ENCODE results near the gene SMIM15. TPM values are rescaled to one million over a fixed set of nuclear protein-coding genes. Genes with fewer than 3 reads are reported as not detected.
"Not testable (repeated sequence)": the region's sequence is repeated elsewhere in the genome, so short reads cannot be mapped to it uniquely, and the experiment has no call there.

SMIM15 gene
- total and polyA plus RNA-seq, 9 donors, result 17.6 to 59.3 (median 42.2) TPM

- 88 to 93% (median 92%) methylated on average over 8 of the region's 8 CpGs for WGBS, 3 donors
- TF ChIP-seq CTCF (IDR thresholded peaks at IDR 0.05) (no peak), POLR2A (IDR thresholded peaks at IDR 0.05) (no peak), EP300 (IDR thresholded peaks at IDR 0.05) (no peak)
- no peaks in the 10 kb centered on the region for H3K4me1 ChIP-seq (ENCODE audit: insufficient read depth)
- H3K27ac ChIP-seq, result no peak overlapping the region
- no peaks in the 10 kb centered on the region for H3K9me3 ChIP-seq
- H3K27me3 ChIP-seq, result no peaks in the 10 kb centered on the region
- intact Hi-C loops (cut with DNase I), result no loop called here
- no peak for DNase-seq
- no peak overlapping the region for H3K4me3 ChIP-seq
- H3K36me3 ChIP-seq, result no peaks in the 10 kb centered on the region
Measured at GRCh38 chr5:61200582-61201155, 38.4 kb upstream of the SMIM15 start.

- no peak for TF ChIP-seq CTCF (IDR thresholded peaks at IDR 0.05)
- TF ChIP-seq EP300 (IDR thresholded peaks at IDR 0.05), result no peak
- TF ChIP-seq POLR2A (IDR thresholded peaks at IDR 0.05), result no peak
- Histone ChIP-seq H3K4me1 (ENCODE audit: insufficient read depth) (no peaks in the 10 kb centered on the region), H3K9me3 (no peaks in the 10 kb centered on the region), H3K4me3 (no peak overlapping the region), H3K27me3 (no peaks in the 10 kb centered on the region), H3K27ac (no peak overlapping the region), H3K36me3 (no peaks in the 10 kb centered on the region)
- WGBS, 3 donors, result 90 to 95% (median 92%) methylated on average over 2 of the region's 2 CpGs
- no peak for DNase-seq
- intact Hi-C loops (cut with DNase I), result no loop called here
Measured at GRCh38 chr5:61198606-61199005, 36.3 kb upstream of the SMIM15 start.

GRCh38 chr5:61187826-61188225, 25.6 kb upstream of the SMIM15 start:
- H3K27ac ChIP-seq; H3K9me3 ChIP-seq; H3K27me3 ChIP-seq; H3K4me3 ChIP-seq; H3K4me1 ChIP-seq (ENCODE audit: insufficient read depth); DNase-seq; H3K36me3 ChIP-seq; intact Hi-C loops (cut with DNase I): not testable (repeated sequence)
- 87 to 90% (median 90%) methylated on average over 2 of the region's 2 CpGs for WGBS, 3 donors

- intact Hi-C loops (cut with DNase I); H3K27me3 ChIP-seq; H3K36me3 ChIP-seq; H3K9me3 ChIP-seq; DNase-seq; H3K4me1 ChIP-seq (ENCODE audit: insufficient read depth); H3K27ac ChIP-seq; H3K4me3 ChIP-seq: not testable (repeated sequence)
Measured at GRCh38 chr5:61187352-61187751, 25.1 kb upstream of the SMIM15 start.

GRCh38 chr5:61186634-61187033, 24.4 kb upstream of the SMIM15 start:
- no peaks in the 10 kb centered on the region for H3K9me3 ChIP-seq
- H3K27ac ChIP-seq, result no peak overlapping the region
- H3K4me3 ChIP-seq, result no peak overlapping the region
- H3K27me3 ChIP-seq, result no peaks in the 10 kb centered on the region
- TF ChIP-seq POLR2A (IDR thresholded peaks at IDR 0.05) (no peak), EP300 (IDR thresholded peaks at IDR 0.05) (no peak), CTCF (IDR thresholded peaks at IDR 0.05) (no peak)
- intact Hi-C loops (cut with DNase I), result no loop called here
- 86 to 96% (median 93%) methylated on average over 2 of the region's 2 CpGs for WGBS, 3 donors
- no peaks in the 10 kb centered on the region for H3K36me3 ChIP-seq
- DNase-seq, result no peak
- no peaks in the 10 kb centered on the region for H3K4me1 ChIP-seq (ENCODE audit: insufficient read depth)

Measured in ovary (tissue), 9 donors.